Hematopoietic multipotent progenitor cell treated with erythropoietin and hydrocortisone succinate and interleukin-3 and kit ligand, for 4 days (in vitro differentiated cells): ENCODE measurements around the gene FCER1G.
"Not testable (repeated sequence)": the region's sequence is repeated elsewhere in the genome, so short reads cannot be mapped to it uniquely, and the experiment has no call there.

Source experiments
- DNase-seq: peaks from one replicate; pipeline ENCODE4 v3.0.0-alpha.2; 2015

The FCER1G gene

GRCh38 chr1:161235957-161236775, 21.1 kb downstream of the FCER1G start:
- DNase-seq = no peak

GRCh38 chr1:161238039-161238473, 23.0 kb downstream of the FCER1G start, which contains the start of gene NR1I3:
TSS of gene NR1I3 (minus strand) at chr1:161238203. CDS start at chr1:161236565, 1,638 bp downstream.
- no peak for DNase-seq

DNA sequence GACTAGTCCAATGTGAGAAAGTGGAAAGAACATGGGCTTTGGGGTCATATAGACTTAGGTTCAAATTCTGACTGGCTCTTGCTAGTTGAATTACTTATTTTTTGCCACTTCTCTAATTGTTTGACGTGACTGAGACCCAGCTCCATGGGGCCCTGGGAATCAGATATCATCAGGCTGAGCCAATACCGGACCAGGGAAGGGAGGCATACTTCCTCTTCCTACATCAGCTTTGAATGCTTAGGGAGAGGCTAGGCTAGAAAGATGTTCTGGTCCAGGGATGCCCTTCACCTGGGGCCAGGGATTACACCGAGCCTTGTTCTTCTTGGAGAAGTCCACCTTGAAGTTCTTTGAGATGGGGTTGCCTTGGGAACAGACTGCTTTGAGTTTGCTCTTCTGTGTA, 26.6 kb downstream of the FCER1G start:
- DNase-seq = peak; percentile 45

DNA sequence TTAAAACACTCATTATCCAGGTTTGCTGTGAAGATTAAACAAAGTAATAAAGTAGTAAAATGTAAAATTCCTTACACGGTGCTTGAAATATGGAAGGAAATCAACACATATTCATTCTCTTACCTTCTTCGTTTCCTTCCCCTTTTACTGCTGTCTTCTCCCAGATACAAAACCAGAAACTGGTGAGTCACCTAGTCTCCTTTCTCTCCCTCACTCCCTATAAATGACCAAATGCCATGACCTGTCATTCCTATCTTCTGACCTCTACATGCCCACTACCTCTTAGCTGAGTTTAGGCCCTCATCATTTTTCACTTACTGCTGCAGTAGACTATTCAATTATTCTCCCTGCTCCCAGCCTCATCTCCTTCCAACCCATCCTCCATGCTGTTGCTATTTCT, 27.2 kb downstream of the FCER1G start:
- no peak for DNase-seq

- no peak for DNase-seq
These were observed 29.8 kb downstream of the FCER1G start for GRCh38 chr1:161244888-161245287.

DNA sequence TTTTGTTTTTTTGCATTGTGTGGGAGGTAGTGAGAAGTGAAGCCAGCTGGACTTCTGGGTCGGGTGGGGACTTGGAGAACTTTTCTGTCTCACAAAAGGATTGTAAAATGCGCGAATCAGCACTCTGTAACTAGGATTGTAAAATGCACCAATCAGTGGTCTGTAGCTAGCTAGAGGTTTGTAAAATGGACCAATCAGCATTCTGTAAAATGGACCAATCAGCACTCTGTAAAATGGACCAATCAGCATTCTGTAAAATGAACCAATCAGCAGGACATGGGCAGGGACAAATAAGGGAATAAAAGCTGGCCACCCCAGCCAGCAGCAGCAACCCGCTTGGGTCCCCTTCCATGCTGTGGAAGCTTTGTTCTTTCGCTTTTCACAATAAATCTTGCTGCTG, 35.0 kb downstream of the FCER1G start:
- not testable (repeated sequence) for DNase-seq

DNA sequence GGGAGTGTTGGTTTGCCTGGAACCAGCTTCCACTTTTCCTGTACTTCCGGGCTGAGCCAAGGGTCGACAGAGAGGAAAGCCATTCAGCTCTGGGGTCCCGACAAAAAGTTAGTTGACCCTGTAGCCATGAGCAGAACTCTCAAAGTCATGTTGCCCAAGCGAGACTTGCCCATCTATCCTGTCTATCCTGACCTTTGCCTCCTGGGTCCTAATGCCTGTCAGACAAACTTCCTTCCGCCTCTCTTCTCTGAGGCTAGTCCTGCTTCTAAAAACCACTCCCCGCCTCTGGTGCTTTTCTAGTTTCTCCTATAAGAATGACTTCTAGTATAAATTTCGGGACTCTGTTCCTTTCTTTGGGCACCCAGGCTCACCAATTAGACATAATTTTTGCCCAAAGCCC, 35.7 kb downstream of the FCER1G start:
- no peak for DNase-seq

- no peak for DNase-seq
These were observed 36.5 kb downstream of the FCER1G start for GRCh38 chr1:161251579-161251978.

DNA sequence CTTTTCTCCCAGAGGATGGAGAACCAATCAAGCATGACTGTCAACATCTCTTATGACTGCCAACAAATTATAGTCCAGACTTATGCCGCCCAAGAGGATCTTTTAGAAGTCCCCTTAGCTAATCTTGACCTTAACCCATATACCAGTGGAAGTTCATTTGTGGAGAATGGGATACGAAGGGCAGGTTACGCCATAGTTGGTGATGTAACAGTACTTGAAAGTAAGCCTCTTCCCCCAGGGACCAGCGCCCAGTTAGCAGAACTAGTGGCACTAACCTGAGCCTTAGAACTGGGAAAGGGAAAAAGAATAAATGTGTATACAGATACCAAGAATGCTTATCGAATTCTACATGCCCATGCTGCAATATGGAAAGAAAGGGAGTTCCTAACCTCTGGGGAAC, 40.2 kb downstream of the FCER1G start:
- not testable (repeated sequence) for DNase-seq

GRCh38 chr1:161255955-161256520, 40.9 kb downstream of the FCER1G start:
- DNase-seq = not testable (repeated sequence)

DNA sequence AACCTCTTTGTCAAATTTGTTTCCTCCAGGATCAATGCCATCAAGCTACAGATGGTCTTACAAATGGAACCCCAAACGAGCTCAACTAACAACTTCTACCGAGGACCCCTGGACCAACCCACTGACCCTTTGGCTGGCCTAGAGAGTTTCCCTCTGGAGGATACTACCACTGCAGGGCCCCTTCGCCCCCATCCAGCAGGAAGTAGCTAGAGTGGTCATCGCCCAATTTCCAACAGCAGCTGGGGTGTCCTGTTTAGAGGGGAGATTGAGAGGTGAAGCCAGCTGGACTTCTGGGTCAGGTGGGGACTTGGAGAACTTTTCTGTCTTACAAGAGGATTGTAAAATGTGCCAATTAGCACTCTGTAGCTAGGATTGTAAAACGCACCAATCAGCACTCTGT, 42.0 kb downstream of the FCER1G start:
- not testable (repeated sequence) for DNase-seq

DNA sequence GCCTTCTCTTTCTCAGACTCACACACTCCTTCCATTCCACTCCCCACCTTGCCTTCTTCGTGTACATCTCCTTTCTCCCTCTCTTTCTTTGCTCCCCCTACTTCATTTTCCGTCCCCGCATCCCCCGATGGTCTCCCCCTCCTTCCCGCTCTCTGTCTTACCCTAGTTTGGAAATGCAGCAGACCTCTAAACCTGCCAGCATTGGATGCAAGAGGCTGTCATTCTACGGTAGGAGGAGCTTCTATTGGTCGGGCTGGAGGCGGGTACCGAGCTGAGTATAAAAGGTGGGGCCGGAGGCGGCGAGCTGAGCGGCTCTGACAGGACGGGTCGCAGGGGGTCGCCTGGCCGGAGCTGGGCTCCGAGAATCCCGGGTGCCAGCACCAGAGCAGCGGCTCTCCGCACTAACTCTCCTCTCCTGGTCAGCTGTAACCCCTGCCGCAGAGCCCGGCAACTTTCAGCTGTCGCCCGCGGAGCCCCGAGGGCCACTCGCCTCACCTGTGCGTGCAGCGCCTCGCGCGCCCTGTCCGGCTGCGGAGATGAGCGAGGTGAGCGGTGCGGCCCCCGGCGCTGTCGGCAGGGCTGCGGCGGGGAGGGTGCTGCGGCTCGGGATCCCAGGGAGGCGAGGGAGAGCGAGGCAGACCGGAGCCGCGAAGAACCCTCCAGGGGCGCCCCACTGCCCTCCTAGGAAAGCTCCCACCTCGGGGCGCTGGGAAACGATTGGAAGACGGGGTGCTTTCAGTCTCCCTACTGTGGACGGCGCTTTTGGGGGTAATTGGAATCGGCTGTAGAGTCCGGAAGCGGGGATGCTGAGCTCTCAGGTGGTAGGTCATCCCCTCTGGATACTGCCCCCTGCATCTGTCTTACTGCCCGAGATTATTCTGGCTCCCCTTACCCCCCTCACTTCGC, 43.6 kb downstream of the FCER1G start, which contains the start of gene PCP4L1:
TSS of gene PCP4L1 (plus strand) at position 307 of the 906 bp plus-strand sequence. CDS start at position 537, 230 bp downstream.
- peak; percentile 72 for DNase-seq

- no peak for DNase-seq
These were observed 44.2 kb downstream of the FCER1G start for GRCh38 chr1:161259345-161259702.

- no peak for DNase-seq
These were observed 44.7 kb downstream of the FCER1G start for GRCh38 chr1:161259765-161260164.

DNA sequence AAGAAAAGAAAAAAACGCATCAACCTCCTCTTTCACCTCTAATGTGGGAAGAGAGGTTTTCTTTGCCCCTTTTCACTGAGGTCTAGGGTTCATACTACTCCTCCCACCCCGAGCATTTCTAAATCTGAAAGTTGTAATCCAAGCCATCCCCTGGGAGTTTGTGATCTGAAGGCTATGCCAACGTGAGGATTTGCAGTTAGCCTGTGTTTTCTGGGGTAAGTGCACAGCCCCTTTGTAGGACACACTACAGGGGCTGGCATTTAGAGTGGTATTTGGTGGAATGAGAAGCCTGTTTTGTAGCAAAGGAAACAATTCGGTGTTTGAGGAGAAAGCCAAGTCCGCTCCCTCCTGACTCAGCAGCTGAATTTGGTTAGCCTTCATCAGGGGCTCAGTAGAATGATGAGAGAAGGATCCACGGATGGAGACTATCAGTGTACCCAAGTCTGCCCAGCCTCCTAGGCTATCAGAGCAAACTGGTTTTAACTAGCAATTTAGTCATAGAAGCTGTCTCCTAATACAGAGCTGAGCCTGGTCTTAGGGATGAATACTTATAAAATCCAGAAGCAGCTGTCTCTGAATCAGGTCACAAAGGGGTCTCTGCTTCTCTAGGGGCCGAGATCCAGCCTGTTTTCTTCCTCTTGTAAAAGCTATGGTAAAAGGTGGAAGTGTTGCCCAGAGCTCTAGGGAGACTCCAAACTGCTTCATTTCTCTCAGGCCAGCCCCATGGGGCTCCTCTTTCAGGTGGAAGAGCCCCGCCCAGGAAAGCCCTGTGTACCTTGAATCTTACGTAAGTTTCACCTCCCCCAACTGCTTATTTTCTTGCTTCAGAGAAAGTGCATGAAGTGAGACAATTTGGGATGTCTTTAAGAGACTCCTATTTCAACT, 45.5 kb downstream of the FCER1G start:
- DNase-seq = no peak

DNA sequence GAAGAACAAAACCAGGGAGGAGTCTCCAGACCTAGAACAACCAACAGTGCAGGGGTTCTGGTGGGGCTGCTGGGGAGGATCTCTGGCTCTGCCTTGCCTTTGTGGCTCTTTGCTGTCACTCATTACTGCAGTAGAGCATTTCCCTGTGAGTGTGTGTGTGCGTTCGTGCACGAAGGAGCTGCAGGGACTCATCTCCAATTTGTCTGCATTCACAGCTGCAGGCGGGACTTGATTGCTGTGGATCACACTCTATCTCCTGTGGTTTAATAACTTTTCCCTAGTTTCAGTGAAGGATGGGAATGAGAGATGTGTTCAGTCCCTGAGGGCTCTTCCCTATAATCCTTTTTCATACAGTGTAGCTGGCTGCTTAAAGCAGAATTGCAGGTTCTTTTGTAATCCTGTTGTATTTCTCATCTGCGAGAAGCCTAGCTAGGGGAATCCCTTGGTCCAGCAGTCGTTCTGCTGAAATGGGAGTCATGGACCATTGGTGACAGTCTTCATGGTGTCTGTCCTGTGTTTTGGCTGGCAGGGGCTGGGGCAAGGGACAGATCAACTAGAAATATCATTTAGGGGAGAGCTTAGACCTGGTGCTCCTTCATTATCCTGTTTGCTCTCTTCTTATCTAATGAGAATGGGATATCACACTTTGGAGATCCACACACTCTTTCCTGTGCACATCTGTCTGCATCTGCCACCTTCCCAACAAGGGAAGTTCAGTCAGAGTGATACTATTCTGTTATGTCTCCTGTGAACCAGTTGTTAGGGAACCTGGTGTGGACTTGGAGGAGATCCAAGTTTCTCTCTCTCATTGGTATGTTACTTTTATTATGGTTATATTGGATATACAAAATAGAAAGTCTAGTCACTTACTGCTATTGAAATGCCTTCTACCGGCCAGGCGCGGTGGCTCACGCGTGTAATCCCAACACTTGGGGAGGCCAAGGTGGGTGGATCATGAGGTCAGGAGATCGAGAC, 46.5 kb downstream of the FCER1G start:
- DNase-seq = no peak

DNA sequence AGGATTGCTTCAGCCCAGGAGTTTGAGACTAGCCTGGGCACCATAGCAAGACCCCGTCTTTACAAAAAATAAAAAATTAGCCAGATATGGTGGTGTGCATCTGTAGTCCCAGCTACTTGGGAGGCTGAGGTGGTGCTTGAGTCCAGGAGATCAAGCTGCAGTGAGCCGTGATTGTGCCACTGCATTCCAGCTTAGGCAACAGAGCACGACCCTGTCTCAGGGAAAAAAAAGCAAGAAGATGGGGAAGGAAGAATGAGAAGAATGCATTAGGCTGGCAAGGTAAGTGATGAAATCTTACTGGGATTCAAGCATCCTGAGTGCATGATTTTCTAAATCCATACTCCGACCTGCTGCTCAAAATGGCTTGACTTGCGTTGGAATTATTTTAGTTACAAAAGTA, 50.2 kb downstream of the FCER1G start:
- DNase-seq = no peak

DNA sequence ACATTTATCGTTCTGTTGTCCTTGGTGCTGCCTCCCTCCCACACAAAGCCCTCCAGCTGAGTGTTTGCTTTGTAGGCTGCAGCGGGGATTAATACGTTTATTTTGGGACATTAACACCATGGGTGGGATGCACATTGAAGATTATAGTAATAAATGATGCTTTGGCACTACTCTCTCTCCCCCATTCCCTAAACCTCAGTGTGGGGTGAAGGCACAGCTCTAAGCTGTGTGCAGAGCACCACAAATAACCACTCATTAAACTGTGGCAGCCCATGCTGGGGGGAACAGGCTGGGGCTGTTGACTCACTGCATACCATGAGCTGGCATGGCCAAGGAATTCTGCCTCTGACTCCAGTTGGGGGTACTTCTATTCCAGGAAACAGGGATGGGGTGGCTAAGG, 51.1 kb downstream of the FCER1G start:
- DNase-seq = no peak

DNA sequence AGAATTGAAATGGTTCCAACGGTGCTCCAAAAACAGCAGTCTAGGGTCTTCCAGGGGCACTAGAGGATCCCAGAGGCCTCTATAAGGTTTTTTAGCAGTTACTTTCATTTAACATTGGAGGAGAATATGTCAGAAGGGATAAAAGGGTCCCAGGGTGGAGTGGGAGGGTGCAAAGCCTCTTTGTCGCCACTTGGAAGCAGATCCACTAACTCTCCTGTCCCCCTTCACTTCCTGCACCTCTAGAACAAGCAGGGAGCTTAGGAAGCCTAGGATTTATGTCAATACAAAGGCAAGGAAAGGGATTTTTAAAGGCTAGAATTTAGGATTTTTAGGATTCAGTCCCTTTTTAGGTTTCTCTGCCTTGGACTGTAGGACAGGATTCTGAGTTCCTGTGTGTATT, 51.7 kb downstream of the FCER1G start:
- no peak for DNase-seq

GRCh38 chr1:161267321-161267720, 52.2 kb downstream of the FCER1G start:
- DNase-seq = peak; percentile 76
